Activated T-cell treated with anti-CD3 and anti-CD28 coated beads, Interleukin-2, amount 50 U/mL, for 72 hours (primary cell): ENCODE data around the gene CNTLN. TPM values are rescaled to one million over a fixed set of nuclear protein-coding genes. Genes with fewer than 3 reads are reported as not detected.
"Not testable (repeated sequence)": the region's sequence is repeated elsewhere in the genome, so short reads cannot be mapped to it uniquely, and the experiment has no call there.

Source experiments
- ATAC-seq, 2 donors: fragments of 150-1000 bp; cut with Tn5 transposase; replicated peaks in 1 of 2; 2 replicates each; pipeline ENCODE4 v1.10.0; 2021; ENCODE audit warnings: moderate library complexity in 2 of 2, mild to moderate bottlenecking in 1 of 2
- DNase-seq, 2 donors: peaks; one replicate each; pipeline ENCODE4 v3.0.0; 2021 to 2022; ENCODE audit warnings: mixed read lengths in 1 of 2
- H3K27ac Mint-ChIP-seq: one replicate; pipeline ENCODE4 v1.8.0; 2022; ENCODE audit warnings: mild to moderate bottlenecking, moderate library complexity, mixed read lengths
- H3K27me3 Mint-ChIP-seq: one replicate; pipeline ENCODE4 v1.8.0; 2022; ENCODE audit warnings: low read depth, mixed read lengths
- H3K36me3 Mint-ChIP-seq, 2 donors: one replicate each; pipeline ENCODE4 v1.8.0; 2022; ENCODE audit warnings: mixed read lengths in 2 of 2, mild to moderate bottlenecking in 1 of 2; ENCODE audit not compliant: insufficient read depth in 2 of 2
- H3K4me1 Mint-ChIP-seq: one replicate; pipeline ENCODE4 v1.8.0; 2022; ENCODE audit warnings: low read depth, mixed read lengths
- H3K4me3 Mint-ChIP-seq, 2 donors: one replicate each; pipeline ENCODE4 v1.8.0; 2022; ENCODE audit warnings: mild to moderate bottlenecking in 2 of 2, mixed read lengths in 2 of 2, moderate library complexity in 2 of 2
- H3K9me3 Mint-ChIP-seq, 2 donors: one replicate each; pipeline ENCODE4 v1.8.0; 2022; ENCODE audit warnings: mixed read lengths in 2 of 2
- total RNA-seq, 2 donors: library from RNA; stranded (reverse); gene quantifications; one replicate each; pipeline ENCODE4 v1.2.3, GENCODE V29; 2022

The CNTLN gene
- total RNA-seq, 2 donors from 2014 or later = 0.22 to 0.67 TPM

DNA sequence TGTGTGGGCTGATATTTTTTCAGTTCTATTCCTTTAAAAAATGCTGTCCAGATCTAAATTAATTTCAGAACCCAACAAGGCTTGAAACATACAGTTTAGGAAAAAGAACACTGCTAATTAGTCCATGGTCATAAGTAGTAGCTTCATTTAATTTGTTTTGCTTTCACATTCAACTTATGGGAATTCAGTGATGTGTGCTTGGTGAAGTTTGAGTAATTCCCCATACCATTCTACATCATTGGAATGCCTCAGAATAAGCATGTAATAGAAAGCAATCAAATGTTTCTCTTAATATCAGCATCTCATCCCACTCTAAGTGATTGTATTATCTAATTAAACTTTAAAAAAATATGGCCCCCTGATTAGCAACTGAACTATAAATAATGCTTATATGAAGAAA lies 2.7 kb downstream of the CNTLN start:
- no peak overlapping the region for H3K27ac Mint-ChIP-seq
- peaks cover 2 to 3% of the 10 kb centered on the region in 2 donors for H3K36me3 Mint-ChIP-seq
- peaks cover 4% of the 10 kb centered on the region for H3K4me1 Mint-ChIP-seq
- ATAC-seq = no peak
- DNase-seq = no peak
- peaks cover 11% of the 10 kb centered on the region for H3K27me3 Mint-ChIP-seq
- H3K9me3 Mint-ChIP-seq = peaks cover 0 to 4% of the 10 kb centered on the region in 2 donors
- H3K4me3 Mint-ChIP-seq = no peak overlapping the region

DNA sequence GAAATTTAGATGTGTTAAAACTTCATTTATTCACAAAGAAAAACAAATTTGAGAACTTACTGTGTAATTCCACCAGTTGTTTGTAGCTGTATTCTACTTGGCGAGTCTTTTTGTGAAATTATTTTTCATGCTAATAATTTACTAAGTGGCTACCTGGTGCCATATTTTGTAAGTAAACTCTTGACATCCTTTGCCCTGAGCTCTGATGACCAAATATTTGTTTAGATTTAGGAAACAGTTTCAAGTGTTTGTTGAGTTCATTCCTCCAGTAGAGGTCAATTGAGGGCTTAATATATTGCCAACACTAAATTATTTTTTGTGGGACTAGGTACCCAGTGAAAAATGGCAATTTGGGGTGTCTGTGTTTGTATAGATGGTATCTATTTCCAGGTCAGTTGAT lies 3.7 kb downstream of the CNTLN start:
- Mint-ChIP-seq H3K4me1 (peaks cover 4% of the 10 kb centered on the region), H3K27me3 (peaks cover 11% of the 10 kb centered on the region), H3K9me3 (peaks cover 0 to 4% of the 10 kb centered on the region in 2 donors), H3K4me3 (no peak overlapping the region), H3K36me3 (peaks cover 2 to 3% of the 10 kb centered on the region in 2 donors), H3K27ac (no peak overlapping the region)
- DNase-seq (no peak), ATAC-seq (no peak)

DNA sequence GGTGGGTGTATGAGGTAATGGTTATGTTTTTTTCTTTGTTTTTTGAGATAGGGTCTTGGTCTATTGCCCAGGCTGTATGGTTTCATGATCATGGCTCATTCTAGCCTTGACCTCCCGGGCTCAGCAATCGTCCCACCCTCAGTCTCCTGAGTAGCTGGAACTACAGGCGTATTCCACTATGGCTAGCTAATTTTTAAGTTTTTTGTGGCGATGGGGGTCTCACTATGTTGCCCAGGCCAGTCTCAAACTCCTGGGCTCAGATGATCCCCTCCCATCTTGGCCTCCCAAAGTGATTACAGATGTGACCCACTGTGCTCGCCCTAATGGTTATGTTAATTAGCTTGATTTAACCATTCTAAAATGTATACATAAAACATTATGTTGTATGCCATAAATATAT lies 5.6 kb downstream of the CNTLN start:
- Mint-ChIP-seq H3K36me3 (no peaks in the 10 kb centered on the region), H3K4me1 (no peaks in the 10 kb centered on the region), H3K4me3 (no peak overlapping the region), H3K27ac (no peak overlapping the region), H3K27me3 (no peaks in the 10 kb centered on the region), H3K9me3 (peaks cover 0 to 4% of the 10 kb centered on the region in 2 donors)
- ATAC-seq = no peak
- no peak for DNase-seq

DNA sequence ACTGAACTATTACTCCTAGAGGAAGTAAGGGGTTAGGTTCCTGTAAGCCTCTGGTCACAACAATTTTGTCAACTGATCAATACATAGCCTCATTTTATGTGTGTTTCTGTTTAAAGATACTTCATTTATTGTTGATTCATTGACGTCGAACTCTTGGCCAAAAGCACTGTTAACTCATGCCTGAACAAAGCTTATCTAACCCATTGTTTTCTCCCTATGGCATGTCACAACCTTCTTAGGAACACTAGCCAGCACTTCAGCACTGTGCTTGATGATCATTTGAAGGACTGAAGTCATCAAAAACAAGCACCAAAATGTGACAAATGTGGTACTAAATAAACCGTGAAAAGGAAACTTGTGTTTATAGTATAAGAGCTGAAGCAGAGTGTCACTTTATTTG lies 13.5 kb downstream of the CNTLN start:
- ATAC-seq (no peak), DNase-seq (no peak)
- no peaks in the 10 kb centered on the region for H3K4me1 Mint-ChIP-seq
- peaks cover 2 to 4% of the 10 kb centered on the region in 2 donors for H3K9me3 Mint-ChIP-seq
- H3K36me3 Mint-ChIP-seq = no peaks in the 10 kb centered on the region
- no peak overlapping the region for H3K4me3 Mint-ChIP-seq
- no peaks in the 10 kb centered on the region for H3K27me3 Mint-ChIP-seq
- H3K27ac Mint-ChIP-seq = no peak overlapping the region

DNA sequence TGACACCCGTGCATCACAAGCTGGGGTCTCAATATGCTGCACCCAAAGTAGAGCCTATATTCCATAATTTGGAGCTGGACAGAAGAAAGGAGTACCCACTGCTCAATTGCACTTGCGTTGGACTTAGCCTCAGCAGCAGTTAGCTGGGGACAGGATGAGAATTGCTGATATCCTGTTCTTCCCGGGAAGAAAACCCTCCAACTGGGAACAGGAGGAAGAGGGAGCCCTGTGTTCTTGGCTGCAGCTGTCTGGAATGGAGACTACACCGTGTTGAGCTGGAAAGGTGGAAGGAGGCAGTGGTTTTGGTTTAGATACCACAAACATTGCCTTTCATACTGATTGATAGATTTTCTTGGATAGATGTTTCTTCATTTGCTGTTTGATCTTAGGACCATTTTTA lies 24.6 kb downstream of the CNTLN start:
- Mint-ChIP-seq H3K9me3 (peaks cover 0 to 5% of the 10 kb centered on the region in 2 donors), H3K4me3 (no peak overlapping the region), H3K4me1 (no peaks in the 10 kb centered on the region), H3K27me3 (no peaks in the 10 kb centered on the region), H3K27ac (no peak overlapping the region), H3K36me3 (peaks cover 0 to 2% of the 10 kb centered on the region in 2 donors)
- no peak for ATAC-seq
- no peak for DNase-seq

DNA sequence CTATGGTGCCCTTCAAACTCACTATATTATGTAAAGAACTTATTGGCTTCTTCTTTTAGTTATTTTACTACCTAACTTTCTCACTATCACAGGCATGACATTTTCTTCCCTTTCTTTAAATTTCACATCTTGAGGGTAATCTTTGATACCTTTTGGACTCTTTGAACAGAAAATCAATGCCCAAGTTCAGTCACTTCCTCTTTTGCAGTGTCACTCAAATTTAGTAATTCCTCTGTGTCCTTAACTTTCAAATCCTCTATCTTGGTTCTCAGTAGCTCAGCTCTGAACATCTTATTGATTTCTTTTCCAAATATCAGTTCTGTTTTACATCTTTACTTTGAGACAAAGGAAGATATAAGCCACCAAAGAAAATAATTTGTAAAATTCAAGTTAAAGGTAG lies 25.5 kb downstream of the CNTLN start:
- Mint-ChIP-seq H3K4me1 (no peaks in the 10 kb centered on the region), H3K4me3 (no peak overlapping the region), H3K36me3 (peaks cover 0 to 2% of the 10 kb centered on the region in 2 donors), H3K9me3 (peaks cover 0 to 5% of the 10 kb centered on the region in 2 donors), H3K27me3 (no peaks in the 10 kb centered on the region), H3K27ac (no peak overlapping the region)
- DNase-seq (no peak), ATAC-seq (no peak)

DNA sequence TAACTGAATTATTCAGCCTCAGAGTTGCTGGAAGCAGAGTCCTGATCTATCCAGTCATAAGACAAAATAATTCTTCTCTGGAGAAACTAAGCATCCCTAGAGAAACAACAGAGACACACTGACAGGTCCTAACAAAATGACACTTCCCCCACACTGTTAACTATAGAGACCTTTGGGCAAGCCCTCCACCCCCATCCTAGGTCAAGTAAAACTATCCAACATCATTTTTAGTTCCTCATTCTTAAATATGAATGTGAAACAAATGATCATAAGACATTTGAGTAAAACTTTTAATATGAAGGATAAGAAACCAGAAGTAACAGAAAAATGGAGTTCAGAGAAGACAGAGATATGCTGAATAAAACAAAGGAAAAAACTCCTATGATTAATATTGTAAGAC lies 30.9 kb downstream of the CNTLN start:
- Mint-ChIP-seq H3K4me3 (no peak overlapping the region), H3K27ac (no peak overlapping the region), H3K4me1 (no peaks in the 10 kb centered on the region), H3K9me3 (peaks cover 0 to 8% of the 10 kb centered on the region in 2 donors), H3K27me3 (no peaks in the 10 kb centered on the region), H3K36me3 (peaks cover 0 to 2% of the 10 kb centered on the region in 2 donors)
- no peak for ATAC-seq
- no peak for DNase-seq

DNA sequence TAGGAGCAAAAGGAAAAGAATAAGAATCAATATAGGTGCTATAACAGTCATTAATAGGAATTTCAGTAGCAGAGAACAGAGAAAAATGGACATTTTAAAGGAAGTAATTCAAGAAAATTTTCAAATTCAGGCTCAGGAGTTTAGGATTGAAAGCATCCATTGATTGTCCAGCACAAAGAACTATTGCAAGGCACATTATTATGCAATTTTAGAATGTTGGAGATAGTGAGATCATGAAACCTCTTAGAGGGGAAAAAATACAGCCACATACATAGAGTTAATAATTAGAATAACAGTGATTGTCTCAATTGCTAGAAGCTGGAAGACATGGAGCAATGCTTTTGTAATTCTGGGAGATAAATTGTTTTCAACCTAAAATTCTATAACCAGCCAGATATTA lies 31.5 kb downstream of the CNTLN start:
- H3K9me3 Mint-ChIP-seq = peaks cover 0 to 8% of the 10 kb centered on the region in 2 donors
- peaks cover 0 to 2% of the 10 kb centered on the region in 2 donors for H3K36me3 Mint-ChIP-seq
- H3K4me1 Mint-ChIP-seq = no peaks in the 10 kb centered on the region
- no peak overlapping the region for H3K27ac Mint-ChIP-seq
- no peaks in the 10 kb centered on the region for H3K27me3 Mint-ChIP-seq
- no peak overlapping the region for H3K4me3 Mint-ChIP-seq
- DNase-seq (no peak), ATAC-seq (no peak)

DNA sequence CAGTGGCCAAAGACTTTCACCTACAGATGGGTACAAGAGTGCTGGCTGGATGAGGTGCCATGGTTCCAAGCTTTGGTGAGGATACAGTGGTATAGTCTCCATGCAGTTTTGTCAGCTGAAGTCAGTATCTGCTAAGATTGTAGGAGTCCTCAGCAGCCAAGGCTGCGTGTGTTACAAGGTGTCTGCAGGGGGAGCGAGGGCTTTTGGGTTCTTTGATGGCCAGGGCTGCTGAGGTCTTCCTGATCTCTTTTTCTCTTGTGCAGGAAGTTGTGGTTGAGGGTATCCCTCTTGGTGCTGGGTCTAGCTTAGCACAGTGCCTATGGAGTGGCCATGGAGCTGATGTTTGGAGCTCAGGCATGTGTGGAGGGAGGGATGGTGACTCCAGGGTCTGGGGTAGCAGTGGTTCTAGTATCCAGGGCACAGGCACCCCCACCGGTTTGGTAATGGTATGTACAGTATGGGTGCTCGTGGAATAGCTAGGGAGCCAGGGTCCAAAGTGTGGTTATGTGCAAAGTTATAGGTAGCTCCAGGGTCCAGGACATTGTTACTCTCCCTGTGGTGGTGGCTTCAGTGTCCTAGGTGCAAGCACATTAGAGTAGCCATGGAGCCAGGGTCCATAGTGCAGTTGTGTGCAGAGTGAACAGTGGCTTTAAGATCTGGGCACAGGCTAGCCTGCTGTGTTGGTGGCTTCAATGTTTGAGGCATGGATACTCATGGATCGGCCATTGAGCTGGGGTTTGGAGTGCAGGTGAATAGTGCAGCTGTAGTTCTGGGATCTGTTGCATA lies 36.7 kb downstream of the CNTLN start:
- Mint-ChIP-seq H3K27me3 (no peaks in the 10 kb centered on the region), H3K4me3 (no peak overlapping the region), H3K9me3 (peaks cover 0 to 9% of the 10 kb centered on the region in 2 donors), H3K36me3 (no peaks in the 10 kb centered on the region), H3K27ac (no peak overlapping the region), H3K4me1 (no peaks in the 10 kb centered on the region)
- no peak for ATAC-seq
- DNase-seq = no peak

DNA sequence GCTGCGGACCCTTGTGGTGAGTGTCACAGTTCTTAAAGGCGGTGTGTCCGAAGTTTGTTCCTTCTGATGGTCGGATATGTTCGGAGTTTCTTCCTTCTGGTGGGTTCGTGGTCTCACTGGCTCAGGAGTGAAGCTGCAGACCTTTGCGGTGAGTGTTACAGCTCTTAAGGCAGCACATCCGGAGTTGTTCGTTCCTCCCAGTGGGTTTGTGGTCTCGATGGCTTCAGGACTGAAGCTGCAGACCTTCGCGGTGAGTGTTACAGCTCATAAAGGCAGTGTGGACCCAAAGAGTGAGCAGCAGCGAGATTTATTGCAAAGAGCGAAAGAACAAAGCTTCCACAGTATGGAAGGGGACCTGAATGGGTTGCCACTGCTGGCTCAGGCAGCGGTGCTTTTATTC lies 42.7 kb downstream of the CNTLN start:
- H3K27me3 Mint-ChIP-seq, H3K9me3 Mint-ChIP-seq, ATAC-seq, DNase-seq, H3K36me3 Mint-ChIP-seq, H3K27ac Mint-ChIP-seq, H3K4me3 Mint-ChIP-seq, H3K4me1 Mint-ChIP-seq: not testable (repeated sequence)

DNA sequence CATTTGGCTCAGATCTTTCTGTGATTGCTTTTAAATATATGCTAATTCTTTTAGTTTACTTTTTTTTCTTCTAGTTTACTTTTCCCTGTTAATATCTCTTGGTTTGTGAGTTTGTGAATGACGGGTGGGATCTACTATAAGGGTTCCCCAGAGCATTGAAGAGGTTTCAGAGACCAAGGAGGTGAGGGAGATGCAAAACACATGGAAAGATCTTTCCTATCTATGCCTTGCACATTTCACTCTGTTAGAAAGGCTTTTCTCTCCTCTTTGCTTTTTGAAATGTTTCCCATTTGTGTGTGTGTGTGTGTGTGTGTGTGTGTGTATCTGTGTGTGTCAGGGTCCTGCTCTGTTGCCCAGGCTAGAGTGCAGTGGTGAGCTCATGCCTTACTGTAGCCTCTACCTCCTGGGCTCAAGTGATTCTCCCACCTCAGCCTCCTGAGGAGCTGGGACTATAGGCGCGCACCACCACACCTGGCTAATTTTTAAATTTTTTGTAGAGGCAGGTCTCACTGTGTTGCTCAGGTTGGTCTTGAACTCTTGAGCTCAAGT lies 50.7 kb downstream of the CNTLN start:
- no peak for DNase-seq
- Mint-ChIP-seq H3K4me1 (no peaks in the 10 kb centered on the region), H3K9me3 (no peaks in the 10 kb centered on the region), H3K36me3 (no peaks in the 10 kb centered on the region), H3K4me3 (no peak overlapping the region), H3K27ac (no peak overlapping the region), H3K27me3 (no peaks in the 10 kb centered on the region)
- ATAC-seq = no peak

DNA sequence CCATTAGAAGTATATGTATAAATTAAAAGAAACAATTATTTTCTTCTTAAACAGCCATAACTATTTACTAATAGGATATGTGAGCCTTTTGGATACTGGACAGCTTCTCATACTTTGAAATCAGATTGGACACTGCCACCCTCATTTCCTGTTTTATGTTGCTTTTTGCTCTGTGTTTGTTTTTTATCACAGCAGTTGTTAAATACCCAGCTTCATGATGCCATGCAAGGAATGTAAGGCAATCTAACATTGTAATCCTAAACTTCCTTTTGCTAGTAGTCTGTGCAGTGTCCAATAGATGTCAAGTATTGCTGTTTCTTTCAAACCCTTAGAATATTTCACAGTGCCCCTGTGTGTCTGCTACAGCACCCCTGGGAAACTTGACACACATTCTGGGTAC lies 56.2 kb downstream of the CNTLN start:
- no peak for DNase-seq
- H3K4me3 Mint-ChIP-seq = no peak overlapping the region
- no peak overlapping the region for H3K27ac Mint-ChIP-seq
- peaks cover 0 to 4% of the 10 kb centered on the region in 2 donors for H3K9me3 Mint-ChIP-seq
- no peaks in the 10 kb centered on the region for H3K4me1 Mint-ChIP-seq
- no peaks in the 10 kb centered on the region for H3K36me3 Mint-ChIP-seq
- no peaks in the 10 kb centered on the region for H3K27me3 Mint-ChIP-seq
- ATAC-seq = no peak

DNA sequence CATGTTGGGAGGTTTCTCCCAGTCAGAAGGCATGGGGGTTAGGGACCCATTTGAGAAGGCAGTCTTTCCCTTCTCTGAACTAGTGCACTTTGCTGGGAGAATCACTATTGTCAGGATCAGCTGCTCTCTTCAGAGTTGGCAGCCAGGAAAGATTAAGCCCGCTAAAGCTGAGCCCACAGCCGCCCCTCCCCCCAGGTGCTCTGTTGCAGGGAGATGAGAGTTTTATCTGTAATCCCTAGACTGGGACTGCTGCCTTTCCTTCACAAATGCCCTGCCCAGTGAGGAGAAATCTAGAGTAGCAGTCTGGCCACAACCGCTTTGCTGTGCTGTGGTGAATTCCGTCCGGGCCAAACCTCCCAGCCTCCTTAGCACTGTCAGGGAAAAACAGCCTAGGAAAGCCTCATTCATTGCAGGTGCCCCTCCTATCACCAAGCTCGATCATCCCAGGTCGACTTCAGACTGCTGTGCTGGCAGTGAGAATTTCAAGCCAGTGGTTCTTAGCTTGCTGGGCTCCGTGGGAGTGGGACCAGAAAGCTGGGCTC lies 69.8 kb downstream of the CNTLN start:
- ATAC-seq = no peak
- no peak for DNase-seq
- peaks cover 3 to 19% of the 10 kb centered on the region in 2 donors for H3K9me3 Mint-ChIP-seq
- H3K36me3 Mint-ChIP-seq = peaks cover 0 to 1% of the 10 kb centered on the region in 2 donors
- H3K27me3 Mint-ChIP-seq = no peaks in the 10 kb centered on the region
- no peak overlapping the region for H3K4me3 Mint-ChIP-seq
- H3K27ac Mint-ChIP-seq = no peak overlapping the region
- H3K4me1 Mint-ChIP-seq = no peaks in the 10 kb centered on the region
